ENCODE results near the gene FGF19. TPM values are rescaled to one million over a fixed set of nuclear protein-coding genes. Genes with fewer than 3 reads are reported as not detected.

Gene FGF19
- total and polyA plus RNA-seq, 9 of the 15 experiments (the other 6 are each of a cell fraction or from before 2014, with no cell fraction given), result 0.11 TPM; not detected in 8

- H3K27ac ChIP-seq (ENCODE audit: extremely low read depth, low read depth, low read length), result no peak overlapping the region
- ChIA-PET CTCF (ENCODE audit: low intra/inter-chr PET ratio) (no interaction called here), POLR2A (no interaction called here)
- no peaks in the 10 kb centered on the region for H3K79me2 ChIP-seq (ENCODE audit: control insufficient read depth, insufficient read depth, low read length)
- H3K9ac ChIP-seq (ENCODE audit: insufficient read depth in 1 of 2, low read depth in 2 of 2, low read length in 2 of 2), result no peak overlapping the region
- intact Hi-C loops (cut with micrococcal nuclease) (no loop called here), in situ Hi-C loops (cut with MboI) (no loop called here)
- DNase-seq (ENCODE audit: extremely low read depth in 1 of 4, low spot score in 3 of 4), result no peak
- H3K9me3 ChIP-seq (replicated peaks; ENCODE audit: control insufficient read depth, insufficient read depth, low read depth, low read length), result no peaks in the 10 kb centered on the region
- no peak overlapping the region for H2AFZ ChIP-seq (ENCODE audit: low read depth, low read length)
- no TSS peak for BruUV-seq (replicated peaks)
- 0 out of 2 replicates have a peak, but pooled peaks cover 3% of the 10 kb centered on the region for H4K20me1 ChIP-seq (replicated peaks; ENCODE audit: control insufficient read depth, insufficient read depth, low read length)
- H3K4me1 ChIP-seq (replicated peaks in 1 of 2; ENCODE audit: control insufficient read depth in 2 of 2, insufficient read depth in 2 of 2, low read length in 2 of 2), result peaks cover under 1 to 31% of the 10 kb centered on the region in 2 experiments; a peak in 3 of 5 replicates
- H3K4me3 ChIP-seq, result no peak overlapping the region
- H3K9me1 ChIP-seq (ENCODE audit: control insufficient read depth, insufficient read depth, low read length), result no peaks in the 10 kb centered on the region
- H3K27me3 ChIP-seq (ENCODE audit: control insufficient read depth in 2 of 2, insufficient read depth in 2 of 2, low read length in 2 of 2), result peaks cover 8 to 53% of the 10 kb centered on the region in 2 experiments; a peak in 3 of 5 replicates
- no peaks in the 10 kb centered on the region for H3K36me3 ChIP-seq (ENCODE audit: control insufficient read depth, insufficient read depth, low read length)
- no peak for ATAC-seq
- H3K4me2 ChIP-seq (ENCODE audit: insufficient read depth, low read length), result no peak overlapping the region
- WGBS (ENCODE audit: insufficient coverage, low coverage, missing lambda C conversion rate), result 6% methylated on average over 18 of the region's 18 CpGs
- no peak for FAIRE-seq
- no peak for TF ChIP-seq ARID3B (CRISPR knock-in tag; IDR thresholded peaks at IDR 0.05; ENCODE audit: borderline replicate concordance)
- no peak for TF ChIP-seq ZMIZ1 (IDR thresholded peaks at IDR 0.05; ENCODE audit: low read depth in 2 of 2, low read length in 2 of 2)
- TF ChIP-seq ZBTB17 (CRISPR knock-in tag; IDR thresholded peaks at IDR 0.05), result no peak
- no peak for TF ChIP-seq ZNF507 (tag; conservative IDR thresholded peaks at IDR 0.05)
- TF ChIP-seq DDX20 (tag; IDR thresholded peaks at IDR 0.05; ENCODE audit: low read depth), result no peak
- TF ChIP-seq ZBTB43 (CRISPR knock-in tag; IDR thresholded peaks at IDR 0.05), result no peak
- TF ChIP-seq FOSL1 (tag; conservative IDR thresholded peaks at IDR 0.05), result no peak
- TF ChIP-seq ZNF77 (CRISPR knock-in tag; IDR thresholded peaks at IDR 0.05), result no peak
- no peak for TF ChIP-seq CCNT2 (IDR thresholded peaks at IDR 0.05; ENCODE audit: borderline replicate concordance, extremely low read depth, insufficient read length, low read depth, low read length)
- no peak for TF ChIP-seq FOXK1 (CRISPR knock-in tag; IDR thresholded peaks at IDR 0.05; ENCODE audit: borderline replicate concordance)
- TF ChIP-seq EP400 (IDR thresholded peaks at IDR 0.05), result no peak
- TF ChIP-seq NFRKB (IDR thresholded peaks at IDR 0.05; ENCODE audit: low read depth), result no peak
- TF ChIP-seq OTX1 (CRISPR knock-in tag; IDR thresholded peaks at IDR 0.05), result no peak
- TF ChIP-seq HLTF (IDR thresholded peaks at IDR 0.05), result no peak
- TF ChIP-seq ZNF449 (CRISPR knock-in tag; IDR thresholded peaks at IDR 0.05), result no peak
- no peak for TF ChIP-seq MEIS2 (IDR thresholded peaks at IDR 0.05; ENCODE audit: partially characterized antibody)
Observed at GRCh38 chr11:69705351-69705811, 1.6 kb upstream of the FGF19 start.
